ENCODE data around the gene POTEG.
"Not testable (repeated sequence)": the region's sequence is repeated elsewhere in the genome, so short reads cannot be mapped to it uniquely, and the experiment has no call there.

Gene POTEG

DNA sequence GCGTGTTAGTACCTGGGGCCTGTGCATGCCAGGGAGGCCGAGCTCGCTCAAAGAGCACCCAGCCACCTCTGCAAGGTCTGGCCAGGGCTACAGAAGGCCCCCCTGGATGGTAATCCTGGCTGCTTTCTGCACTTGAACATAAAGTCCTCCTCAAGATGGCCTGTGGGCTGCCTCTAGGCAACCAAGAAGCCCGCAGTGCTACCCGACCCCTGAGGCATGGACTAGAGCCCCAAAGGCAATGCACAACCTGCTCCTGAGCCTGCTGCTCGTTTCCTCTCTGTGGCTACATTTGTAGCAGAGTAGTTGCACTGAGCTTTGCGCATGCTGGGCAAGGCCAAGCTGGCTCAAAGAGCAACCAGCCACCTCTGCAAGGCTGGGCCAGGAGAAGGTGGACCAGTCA, 47.8 kb downstream of the POTEG start:
- not testable (repeated sequence) for H3K9ac ChIP-seq (ENCODE audit: low read length); DNase-seq; H3K27ac ChIP-seq (ENCODE audit: low read depth, low read length); H3K56ac ChIP-seq (ENCODE audit: low read length); H3K79me2 ChIP-seq (ENCODE audit: control insufficient read depth, insufficient read depth, low read length); H3K79me1 ChIP-seq (ENCODE audit: low read length); H4K8ac ChIP-seq (ENCODE audit: low read depth, low read length); H3K23ac ChIP-seq (ENCODE audit: low read length); H2BK5ac ChIP-seq (ENCODE audit: low read length); H3K4me3 ChIP-seq (ENCODE audit: low read length); H3K18ac ChIP-seq (ENCODE audit: low read length); H4K5ac ChIP-seq (ENCODE audit: low read length); H3K4ac ChIP-seq (ENCODE audit: low read depth, low read length); H2AK5ac ChIP-seq (ENCODE audit: low read length); H2BK15ac ChIP-seq (replicated peaks; ENCODE audit: low read depth); H3K4me2 ChIP-seq (ENCODE audit: low read length); H3K27me3 ChIP-seq (ENCODE audit: insufficient read depth, low read length, poor library complexity); H3K36me3 ChIP-seq (ENCODE audit: control insufficient read depth, insufficient read depth, low read length); H3K4me1 ChIP-seq (ENCODE audit: control insufficient read depth, low read depth, low read length); H2BK120ac ChIP-seq (ENCODE audit: low read depth, low read length)
- no CpG with 5 or more reads among the region's 7 CpGs for WGBS (ENCODE audit: extremely low coverage, insufficient coverage, low lambda C conversion rate)

DNA sequence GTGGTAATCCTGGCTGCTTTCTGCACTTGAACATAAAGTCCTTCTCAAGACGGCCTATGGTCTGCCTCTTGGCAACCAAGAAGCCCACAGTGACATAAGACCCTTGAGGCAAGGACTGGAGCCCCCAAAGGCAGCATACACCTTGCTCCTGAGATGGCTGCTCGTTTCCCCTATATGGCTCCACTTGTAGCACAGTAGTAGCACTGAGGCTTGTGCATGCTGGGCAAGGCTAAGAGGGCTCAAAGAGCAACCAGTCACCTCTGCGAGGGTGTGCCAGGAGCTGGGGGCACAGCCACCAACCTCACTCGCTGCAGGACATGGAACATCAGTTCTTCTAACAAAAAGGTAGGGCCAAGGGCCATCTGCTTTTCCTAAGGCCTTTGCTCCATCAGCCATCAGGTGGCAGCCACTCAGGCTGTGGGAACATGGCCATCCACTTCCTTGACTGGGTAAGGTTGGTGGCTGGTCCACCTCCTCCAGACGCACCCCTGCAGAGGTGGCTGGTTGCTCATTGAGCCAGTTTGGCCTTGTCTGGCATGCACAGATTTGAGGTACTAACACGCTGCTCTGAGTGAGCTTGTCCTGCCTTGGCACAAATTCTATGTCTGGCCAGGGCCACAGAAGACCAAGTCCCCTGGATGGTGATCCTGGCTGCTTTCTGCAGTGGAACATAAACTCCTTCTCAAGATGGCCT, 49.9 kb downstream of the POTEG start:
- not testable (repeated sequence) for H4K5ac ChIP-seq (ENCODE audit: low read length); H3K56ac ChIP-seq (ENCODE audit: low read length); H3K23ac ChIP-seq (ENCODE audit: low read length); DNase-seq; H3K4me2 ChIP-seq (ENCODE audit: low read length); H2BK15ac ChIP-seq (replicated peaks; ENCODE audit: low read depth); H2AK5ac ChIP-seq (ENCODE audit: low read length); H3K4me1 ChIP-seq (ENCODE audit: control insufficient read depth, low read depth, low read length); H4K8ac ChIP-seq (ENCODE audit: low read depth, low read length); H3K79me1 ChIP-seq (ENCODE audit: low read length); H2BK5ac ChIP-seq (ENCODE audit: low read length); H3K18ac ChIP-seq (ENCODE audit: low read length); H3K4me3 ChIP-seq (ENCODE audit: low read length); H3K4ac ChIP-seq (ENCODE audit: low read depth, low read length); H3K27ac ChIP-seq (ENCODE audit: low read depth, low read length); H3K79me2 ChIP-seq (ENCODE audit: control insufficient read depth, insufficient read depth, low read length); H3K36me3 ChIP-seq (ENCODE audit: control insufficient read depth, insufficient read depth, low read length); H3K9ac ChIP-seq (ENCODE audit: low read length); H3K27me3 ChIP-seq (ENCODE audit: insufficient read depth, low read length, poor library complexity); H2BK120ac ChIP-seq (ENCODE audit: low read depth, low read length)
- WGBS (ENCODE audit: extremely low coverage, insufficient coverage, low lambda C conversion rate): no CpG with 5 or more reads among the region's 6 CpGs

DNA sequence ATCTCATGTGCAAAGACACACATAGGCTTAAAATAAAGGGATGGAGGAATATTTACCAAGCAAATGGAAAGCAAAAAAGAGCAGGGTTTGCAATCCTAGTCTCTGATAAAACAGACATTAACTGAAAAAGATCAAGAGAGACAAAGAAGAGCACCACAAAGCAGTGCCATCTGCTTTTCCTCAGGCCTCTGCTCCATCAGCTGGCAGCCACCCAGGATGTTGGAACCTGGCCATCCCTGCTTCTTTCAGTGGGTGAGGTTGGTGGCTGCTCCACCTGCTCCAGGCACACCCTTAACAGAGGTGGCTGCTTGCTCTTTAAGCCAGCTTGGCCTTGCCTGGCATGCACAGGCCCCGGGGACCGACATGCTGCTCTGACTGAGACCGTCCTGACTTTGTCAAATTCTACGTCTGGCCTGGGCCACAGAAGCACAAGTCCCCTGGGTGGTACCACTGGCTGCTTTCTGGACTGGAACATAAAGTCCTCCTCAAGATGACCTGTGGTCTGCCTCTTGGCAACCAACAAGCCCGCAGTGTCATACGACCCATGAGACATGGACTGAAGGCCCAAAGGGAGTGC, 51.0 kb downstream of the POTEG start:
- H3K9ac ChIP-seq (ENCODE audit: low read length); H3K4me3 ChIP-seq (ENCODE audit: low read length); H2BK15ac ChIP-seq (replicated peaks; ENCODE audit: low read depth); H3K27me3 ChIP-seq (ENCODE audit: insufficient read depth, low read length, poor library complexity); H3K56ac ChIP-seq (ENCODE audit: low read length); H4K5ac ChIP-seq (ENCODE audit: low read length); H3K4me2 ChIP-seq (ENCODE audit: low read length); H4K8ac ChIP-seq (ENCODE audit: low read depth, low read length); H3K36me3 ChIP-seq (ENCODE audit: control insufficient read depth, insufficient read depth, low read length); H2BK5ac ChIP-seq (ENCODE audit: low read length); H3K79me2 ChIP-seq (ENCODE audit: control insufficient read depth, insufficient read depth, low read length); H3K4ac ChIP-seq (ENCODE audit: low read depth, low read length); DNase-seq; H2AK5ac ChIP-seq (ENCODE audit: low read length); H3K4me1 ChIP-seq (ENCODE audit: control insufficient read depth, low read depth, low read length); H2BK120ac ChIP-seq (ENCODE audit: low read depth, low read length); H3K18ac ChIP-seq (ENCODE audit: low read length); H3K23ac ChIP-seq (ENCODE audit: low read length); H3K79me1 ChIP-seq (ENCODE audit: low read length); H3K27ac ChIP-seq (ENCODE audit: low read depth, low read length): not testable (repeated sequence)
- no CpG with 5 or more reads among the region's 6 CpGs for WGBS (ENCODE audit: extremely low coverage, insufficient coverage, low lambda C conversion rate)

DNA sequence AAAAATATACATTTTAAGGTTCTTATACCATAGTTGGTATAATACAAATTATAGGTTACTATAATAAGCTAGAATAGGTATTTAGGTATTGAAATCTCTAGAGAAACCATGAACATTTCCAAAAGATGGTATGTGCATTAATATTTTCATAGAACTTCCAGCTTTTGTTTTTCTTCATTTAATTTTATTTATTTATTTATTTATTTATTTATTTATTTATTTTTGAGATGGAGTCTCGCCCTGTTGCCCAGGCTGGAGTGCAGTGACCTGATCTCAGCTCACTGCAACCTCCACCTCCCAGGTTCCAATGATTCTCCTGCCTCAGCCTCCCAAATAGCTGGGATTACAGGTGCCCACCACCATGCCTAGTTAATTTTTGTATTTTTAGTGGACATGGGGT, 54.0 kb downstream of the POTEG start:
- not testable (repeated sequence) for H3K56ac ChIP-seq (ENCODE audit: low read length); DNase-seq; H3K79me2 ChIP-seq (ENCODE audit: control insufficient read depth, insufficient read depth, low read length); H2BK15ac ChIP-seq (replicated peaks; ENCODE audit: low read depth); H3K36me3 ChIP-seq (ENCODE audit: control insufficient read depth, insufficient read depth, low read length); H3K9ac ChIP-seq (ENCODE audit: low read length); H3K4me3 ChIP-seq (ENCODE audit: low read length); H4K5ac ChIP-seq (ENCODE audit: low read length); H2AK5ac ChIP-seq (ENCODE audit: low read length); H3K4me1 ChIP-seq (ENCODE audit: control insufficient read depth, low read depth, low read length); H3K27ac ChIP-seq (ENCODE audit: low read depth, low read length); H4K8ac ChIP-seq (ENCODE audit: low read depth, low read length); H3K23ac ChIP-seq (ENCODE audit: low read length); H3K4ac ChIP-seq (ENCODE audit: low read depth, low read length); H2BK5ac ChIP-seq (ENCODE audit: low read length); H3K79me1 ChIP-seq (ENCODE audit: low read length); H3K18ac ChIP-seq (ENCODE audit: low read length); H3K27me3 ChIP-seq (ENCODE audit: insufficient read depth, low read length, poor library complexity); H3K4me2 ChIP-seq (ENCODE audit: low read length); H2BK120ac ChIP-seq (ENCODE audit: low read depth, low read length)
- WGBS (ENCODE audit: extremely low coverage, insufficient coverage, low lambda C conversion rate): no CpG with 5 or more reads among the region's 1 CpG

- H3K4me3 ChIP-seq (ENCODE audit: low read length); H3K36me3 ChIP-seq (ENCODE audit: control insufficient read depth, insufficient read depth, low read length); H3K18ac ChIP-seq (ENCODE audit: low read length); H3K56ac ChIP-seq (ENCODE audit: low read length); H3K27ac ChIP-seq (ENCODE audit: low read depth, low read length); H2AK5ac ChIP-seq (ENCODE audit: low read length); H3K23ac ChIP-seq (ENCODE audit: low read length); H4K8ac ChIP-seq (ENCODE audit: low read depth, low read length); H2BK120ac ChIP-seq (ENCODE audit: low read depth, low read length); H3K9ac ChIP-seq (ENCODE audit: low read length); H3K27me3 ChIP-seq (ENCODE audit: insufficient read depth, low read length, poor library complexity); H4K5ac ChIP-seq (ENCODE audit: low read length); H3K4ac ChIP-seq (ENCODE audit: low read depth, low read length); H2BK15ac ChIP-seq (replicated peaks; ENCODE audit: low read depth); DNase-seq; H3K4me1 ChIP-seq (ENCODE audit: control insufficient read depth, low read depth, low read length); H3K79me1 ChIP-seq (ENCODE audit: low read length); H3K4me2 ChIP-seq (ENCODE audit: low read length); H2BK5ac ChIP-seq (ENCODE audit: low read length); H3K79me2 ChIP-seq (ENCODE audit: control insufficient read depth, insufficient read depth, low read length): not testable (repeated sequence)
- no CpG with 5 or more reads among the region's 13 CpGs for WGBS (ENCODE audit: extremely low coverage, insufficient coverage, low lambda C conversion rate)
Measured at GRCh38 chr14:19374451-19374903, 59.7 kb downstream of the POTEG start.

All from mesendoderm (in vitro differentiated cells).